COR-L47 (cell line): ENCODE results near the gene QRICH2.
"Not testable (repeated sequence)": the region's sequence is repeated elsewhere in the genome, so short reads cannot be mapped to it uniquely, and the experiment has no call there.

Experiments
- DNase-seq: peaks from one replicate; lab custom pipeline; 2025; lab: John Stamatoyannopoulos, UW

The QRICH2 gene, protein sequence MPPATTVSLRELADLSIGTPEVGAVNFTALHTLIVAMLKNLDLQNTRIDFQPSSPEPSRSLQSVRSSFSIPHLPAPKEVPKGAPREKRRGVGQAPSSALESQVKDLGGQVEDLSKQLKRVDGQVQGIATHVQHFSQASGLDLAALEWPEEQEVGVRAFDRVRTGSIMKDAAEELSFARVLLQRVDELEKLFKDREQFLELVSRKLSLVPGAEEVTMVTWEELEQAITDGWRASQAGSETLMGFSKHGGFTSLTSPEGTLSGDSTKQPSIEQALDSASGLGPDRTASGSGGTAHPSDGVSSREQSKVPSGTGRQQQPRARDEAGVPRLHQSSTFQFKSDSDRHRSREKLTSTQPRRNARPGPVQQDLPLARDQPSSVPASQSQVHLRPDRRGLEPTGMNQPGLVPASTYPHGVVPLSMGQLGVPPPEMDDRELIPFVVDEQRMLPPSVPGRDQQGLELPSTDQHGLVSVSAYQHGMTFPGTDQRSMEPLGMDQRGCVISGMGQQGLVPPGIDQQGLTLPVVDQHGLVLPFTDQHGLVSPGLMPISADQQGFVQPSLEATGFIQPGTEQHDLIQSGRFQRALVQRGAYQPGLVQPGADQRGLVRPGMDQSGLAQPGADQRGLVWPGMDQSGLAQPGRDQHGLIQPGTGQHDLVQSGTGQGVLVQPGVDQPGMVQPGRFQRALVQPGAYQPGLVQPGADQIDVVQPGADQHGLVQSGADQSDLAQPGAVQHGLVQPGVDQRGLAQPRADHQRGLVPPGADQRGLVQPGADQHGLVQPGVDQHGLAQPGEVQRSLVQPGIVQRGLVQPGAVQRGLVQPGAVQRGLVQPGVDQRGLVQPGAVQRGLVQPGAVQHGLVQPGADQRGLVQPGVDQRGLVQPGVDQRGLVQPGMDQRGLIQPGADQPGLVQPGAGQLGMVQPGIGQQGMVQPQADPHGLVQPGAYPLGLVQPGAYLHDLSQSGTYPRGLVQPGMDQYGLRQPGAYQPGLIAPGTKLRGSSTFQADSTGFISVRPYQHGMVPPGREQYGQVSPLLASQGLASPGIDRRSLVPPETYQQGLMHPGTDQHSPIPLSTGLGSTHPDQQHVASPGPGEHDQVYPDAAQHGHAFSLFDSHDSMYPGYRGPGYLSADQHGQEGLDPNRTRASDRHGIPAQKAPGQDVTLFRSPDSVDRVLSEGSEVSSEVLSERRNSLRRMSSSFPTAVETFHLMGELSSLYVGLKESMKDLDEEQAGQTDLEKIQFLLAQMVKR (N-terminal part only)

DNA sequence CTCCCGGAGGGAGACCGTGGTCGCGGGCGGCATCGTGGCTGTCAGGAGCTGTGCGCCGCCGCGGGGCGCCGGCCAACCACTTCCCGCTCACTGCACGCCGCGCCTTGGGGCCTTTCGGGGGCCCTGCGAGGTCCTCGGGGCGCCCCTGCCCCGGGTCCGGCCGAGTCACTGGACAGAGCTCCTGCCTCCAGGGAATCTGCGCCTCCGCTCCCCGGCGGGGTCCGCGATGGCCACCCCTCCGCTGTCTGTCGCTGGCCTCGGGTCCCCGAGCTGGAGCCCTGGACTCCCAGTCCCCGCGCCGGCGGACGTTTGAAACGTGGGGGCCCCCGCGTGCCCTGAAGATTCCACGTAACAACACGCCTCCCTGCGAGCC, at the start of gene QRICH2:
Gene QRICH2, minus strand, starts transcription at position 311 of the 373 bp plus-strand sequence. Its CDS starts 278 bp downstream, at position 33.
- DNase-seq, result no peak

DNA sequence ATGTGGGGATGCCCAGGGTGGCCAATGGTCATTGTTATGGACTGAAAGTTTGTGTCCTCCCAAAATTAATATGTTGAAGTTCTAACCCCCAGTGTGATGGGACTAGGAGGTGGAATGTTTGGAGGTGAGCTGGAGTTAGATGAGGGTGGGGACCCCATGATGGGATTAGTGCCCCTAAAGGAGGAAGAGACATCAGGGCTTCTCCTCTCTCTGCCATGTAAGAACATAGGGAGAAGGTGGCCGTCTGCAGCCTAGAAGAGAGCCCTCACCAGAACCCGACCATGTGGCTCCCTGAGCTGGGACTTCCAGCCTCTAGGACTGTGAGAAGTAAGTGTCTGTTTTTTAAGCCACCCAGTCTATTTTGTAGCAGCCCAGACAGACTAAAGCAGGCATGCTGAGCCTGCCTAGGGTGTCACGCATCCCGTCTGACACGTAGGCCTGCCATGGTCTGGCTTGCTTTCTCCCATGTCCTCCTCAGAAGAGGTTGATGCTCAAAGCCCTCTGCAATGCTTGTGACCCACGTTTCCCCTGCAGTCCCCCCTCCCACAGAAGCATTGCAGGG, 49.6 kb upstream of the QRICH2 start:
- DNase-seq, result no peak

DNA sequence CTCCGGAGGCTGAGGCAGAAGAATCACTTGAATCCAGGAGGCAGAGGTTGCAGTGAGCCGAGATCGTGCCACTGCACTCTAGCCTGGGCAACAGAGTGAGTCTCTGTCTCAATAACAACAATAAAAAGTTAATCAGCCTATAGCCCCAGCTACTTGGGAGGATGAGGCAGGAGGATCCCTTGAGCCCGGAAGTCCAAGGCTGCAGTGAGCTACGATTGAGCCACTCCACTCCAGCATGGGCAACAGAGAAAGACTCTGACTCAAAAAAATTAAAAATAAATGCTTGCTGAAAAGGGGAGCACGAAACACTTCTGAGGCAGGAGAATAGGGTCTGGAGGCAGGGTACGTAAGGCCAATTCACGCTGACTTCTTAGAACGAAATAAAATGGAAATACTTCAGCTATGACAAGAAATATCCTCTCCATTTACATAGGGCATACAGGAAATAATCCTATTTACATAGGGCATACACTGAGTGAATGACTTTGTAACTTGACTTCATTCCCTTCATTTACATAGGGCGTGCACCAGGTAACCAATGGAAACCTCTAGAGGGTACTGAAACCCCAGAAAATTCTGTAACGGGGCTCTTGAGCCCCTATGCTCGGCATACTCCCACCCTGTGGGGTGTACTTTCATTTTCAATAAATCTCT, 48.9 kb upstream of the QRICH2 start:
- no peak for DNase-seq

DNA sequence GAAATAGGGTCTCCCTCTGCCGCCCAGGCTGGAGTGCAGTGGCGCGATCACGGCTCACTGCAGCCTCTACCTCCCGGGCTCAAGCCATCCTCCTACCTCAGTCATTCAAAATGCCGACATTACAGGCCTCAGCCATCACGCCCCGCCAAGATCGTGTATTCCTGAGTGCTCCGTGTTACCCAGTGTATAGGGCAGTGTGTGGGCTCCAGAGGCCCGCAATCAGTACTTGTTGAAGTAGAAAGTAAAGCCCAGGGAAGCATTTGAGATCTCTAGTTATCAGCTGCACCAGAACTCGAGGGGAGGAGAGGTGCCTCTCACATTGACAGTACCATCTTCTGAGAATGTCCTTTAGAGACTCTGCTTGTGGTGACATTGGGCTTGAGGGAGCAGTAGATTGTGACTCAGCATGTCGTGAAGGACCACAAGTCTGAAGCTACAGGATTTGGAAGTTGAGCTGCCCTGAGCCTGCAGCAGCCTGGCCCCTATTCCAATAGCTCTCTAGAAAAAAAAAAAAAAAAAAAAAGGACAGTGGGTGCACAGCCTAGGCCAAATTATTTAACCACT, 46.8 kb upstream of the QRICH2 start:
- no peak for DNase-seq

DNA sequence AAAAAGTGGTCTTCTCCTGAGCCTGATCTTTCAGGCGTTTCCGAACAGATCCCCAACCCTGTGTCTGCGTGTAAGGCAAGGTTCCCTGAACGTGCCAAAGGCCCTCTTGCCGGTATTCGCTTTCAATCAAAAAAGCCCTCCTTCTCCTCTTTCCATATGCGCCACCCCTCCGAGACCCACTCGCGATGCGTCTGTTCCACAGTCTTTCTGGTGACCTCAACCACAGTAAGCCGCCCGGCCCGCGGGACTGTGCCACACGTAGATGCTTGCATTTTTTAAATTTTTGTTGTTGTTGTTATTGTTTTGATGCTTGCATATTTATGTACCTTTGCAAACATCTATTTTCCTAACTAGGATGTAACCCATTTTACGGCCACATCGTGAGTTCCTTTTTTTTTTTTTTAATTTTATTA, 46.2 kb upstream of the QRICH2 start:
- no peak for DNase-seq

DNA sequence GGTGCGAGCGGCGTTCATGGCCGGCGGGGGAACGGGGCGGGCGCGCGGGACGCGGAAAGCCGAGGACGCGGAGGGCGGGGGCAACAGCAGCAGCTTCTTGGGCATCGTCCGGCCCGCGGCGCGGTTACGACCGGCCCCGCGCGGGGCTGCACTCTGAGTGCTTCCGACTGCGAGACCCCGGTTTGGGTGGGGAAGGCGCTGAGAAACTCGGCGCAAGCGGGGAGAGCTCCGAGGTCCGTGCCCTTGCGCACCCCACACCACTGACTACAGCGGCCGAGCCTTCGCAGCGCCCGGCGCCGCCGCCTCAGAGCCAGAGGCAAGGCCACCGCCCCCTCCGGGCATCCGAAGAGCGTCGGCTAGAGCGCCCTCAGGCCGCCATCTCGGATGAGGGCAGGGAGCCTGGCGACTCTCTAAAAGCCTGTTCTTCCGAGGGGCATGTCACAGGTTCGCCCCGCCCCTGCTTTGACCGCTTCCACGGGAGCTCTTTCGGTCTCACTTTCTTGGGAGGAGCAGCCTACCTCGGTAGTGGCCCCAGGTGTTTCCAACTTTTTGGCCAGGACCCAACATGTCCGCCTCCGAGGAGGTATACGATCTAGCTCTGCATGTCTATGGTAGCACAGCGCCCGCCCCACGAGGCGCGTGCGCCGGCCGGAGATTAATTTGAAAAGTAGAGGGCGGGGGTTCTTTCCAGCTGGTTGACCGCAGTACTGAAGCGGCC, 45.7 kb upstream of the QRICH2 start, which contains the start of gene PRPSAP1:
Gene PRPSAP1, minus strand, starts transcription at position 318 of the 718 bp plus-strand sequence. Its CDS starts 213 bp downstream, at position 105.
- peak; percentile 89 for DNase-seq

- DNase-seq, result no peak
Observed at GRCh38 chr17:76353004-76353598, 45.0 kb upstream of the QRICH2 start.

GRCh38 chr17:76351526-76352071, 43.5 kb upstream of the QRICH2 start:
- no peak for DNase-seq

- DNase-seq, result no peak
Observed at GRCh38 chr17:76350463-76350862, 42.4 kb upstream of the QRICH2 start.

DNA sequence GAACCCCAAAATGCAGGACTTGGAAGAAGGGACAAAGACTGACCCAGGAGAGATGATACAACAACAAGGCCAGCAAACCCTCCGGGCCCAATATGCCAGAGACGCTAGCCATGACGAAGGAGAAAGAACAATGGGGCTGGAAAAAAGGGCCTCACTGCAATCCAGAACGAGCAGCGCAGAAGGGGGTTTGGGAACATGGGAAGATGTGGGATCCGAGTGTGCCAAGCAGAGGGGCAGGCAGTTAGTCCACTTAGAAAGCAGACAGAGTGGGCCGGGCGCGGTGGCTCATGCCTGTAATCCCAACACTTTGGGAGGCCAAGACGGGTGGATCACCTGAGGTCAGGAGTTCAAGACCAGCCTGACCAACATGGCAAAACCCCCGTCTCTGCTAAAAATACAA, 38.9 kb upstream of the QRICH2 start:
- not testable (repeated sequence) for DNase-seq

DNA sequence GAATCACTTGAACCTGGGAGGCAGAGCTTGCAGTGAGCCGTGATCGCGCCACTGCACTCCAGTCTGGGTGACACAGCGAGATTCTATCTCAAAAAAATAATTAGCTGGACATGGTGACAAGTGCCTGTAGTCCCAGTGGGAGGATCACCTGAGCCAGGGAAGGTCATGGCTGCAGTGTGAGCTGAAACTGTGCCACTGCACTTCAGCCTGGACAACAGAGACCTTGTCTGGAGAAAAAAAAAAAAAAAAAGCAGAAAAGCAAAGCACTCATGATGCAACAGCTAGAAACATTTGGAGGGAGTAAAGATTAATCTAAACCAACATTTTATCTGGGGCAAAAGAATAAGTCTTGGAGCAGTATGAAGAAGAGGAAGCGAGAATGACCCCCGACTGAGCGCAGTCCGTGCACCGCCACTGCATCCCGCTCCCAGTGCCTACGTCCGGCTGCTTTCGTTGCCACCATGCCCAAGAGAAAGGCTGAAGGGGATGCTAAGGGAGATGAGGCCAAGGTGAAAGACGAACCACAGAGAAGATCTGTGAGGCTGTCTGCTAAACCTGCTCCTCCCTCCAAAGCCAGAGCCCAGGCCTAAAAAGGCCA, 37.4 kb upstream of the QRICH2 start:
- DNase-seq, result no peak

GRCh38 chr17:76343106-76343505, 35.0 kb upstream of the QRICH2 start:
- no peak for DNase-seq

DNA sequence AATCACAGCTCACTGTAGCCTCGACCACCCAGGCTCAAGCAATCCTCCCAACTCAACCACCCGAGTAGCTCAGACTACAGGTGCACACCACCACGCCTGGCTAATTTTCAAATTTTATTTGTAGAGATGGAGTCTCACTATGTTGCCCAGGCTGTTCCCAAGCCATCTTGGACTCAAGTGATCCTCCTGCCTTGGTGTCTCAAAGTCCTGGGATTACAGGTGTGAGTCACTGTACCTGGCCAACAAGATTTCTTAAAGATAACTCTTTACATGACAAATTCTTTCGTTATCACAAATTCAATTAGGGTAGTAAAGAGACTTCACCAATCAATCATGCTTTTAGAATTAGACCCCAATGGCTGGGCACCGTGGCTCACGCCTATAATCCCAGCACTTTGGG, 33.2 kb upstream of the QRICH2 start:
- DNase-seq, result no peak

- no peak for DNase-seq
Observed at GRCh38 chr17:76337413-76337777, 29.3 kb upstream of the QRICH2 start.

DNA sequence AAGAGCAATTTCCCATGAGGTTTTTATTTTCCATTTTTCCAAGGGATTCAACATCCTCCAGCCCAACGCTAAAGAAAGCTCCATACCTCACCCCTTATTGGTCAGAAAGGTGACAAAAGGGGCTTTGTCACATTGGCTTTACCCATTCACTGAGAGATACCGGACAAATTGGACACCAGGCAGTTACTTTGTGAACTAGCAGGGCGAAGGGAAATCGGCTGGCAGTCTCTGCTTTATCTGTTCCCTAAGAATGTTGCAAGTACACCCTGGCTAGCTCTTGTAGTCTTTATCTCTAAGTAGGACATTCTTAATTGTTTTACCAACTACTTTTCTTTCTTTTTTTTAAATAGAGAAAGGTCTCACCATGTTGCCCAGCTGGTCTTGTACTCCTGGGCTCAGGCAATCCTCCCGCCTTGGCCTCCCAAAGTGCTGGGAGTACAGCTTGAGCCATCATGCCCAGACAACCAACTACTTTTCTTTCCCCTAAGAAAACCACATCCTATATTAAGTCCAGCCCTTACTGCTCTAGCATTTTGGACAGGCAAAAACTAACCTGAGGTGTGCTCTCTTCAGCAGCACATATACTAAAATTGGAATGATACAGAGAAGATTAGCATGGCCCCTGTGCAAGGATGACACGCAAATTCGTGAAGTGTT, 28.8 kb upstream of the QRICH2 start:
- no peak for DNase-seq

GRCh38 chr17:76335716-76336381, 27.8 kb upstream of the QRICH2 start:
- no peak for DNase-seq

DNA sequence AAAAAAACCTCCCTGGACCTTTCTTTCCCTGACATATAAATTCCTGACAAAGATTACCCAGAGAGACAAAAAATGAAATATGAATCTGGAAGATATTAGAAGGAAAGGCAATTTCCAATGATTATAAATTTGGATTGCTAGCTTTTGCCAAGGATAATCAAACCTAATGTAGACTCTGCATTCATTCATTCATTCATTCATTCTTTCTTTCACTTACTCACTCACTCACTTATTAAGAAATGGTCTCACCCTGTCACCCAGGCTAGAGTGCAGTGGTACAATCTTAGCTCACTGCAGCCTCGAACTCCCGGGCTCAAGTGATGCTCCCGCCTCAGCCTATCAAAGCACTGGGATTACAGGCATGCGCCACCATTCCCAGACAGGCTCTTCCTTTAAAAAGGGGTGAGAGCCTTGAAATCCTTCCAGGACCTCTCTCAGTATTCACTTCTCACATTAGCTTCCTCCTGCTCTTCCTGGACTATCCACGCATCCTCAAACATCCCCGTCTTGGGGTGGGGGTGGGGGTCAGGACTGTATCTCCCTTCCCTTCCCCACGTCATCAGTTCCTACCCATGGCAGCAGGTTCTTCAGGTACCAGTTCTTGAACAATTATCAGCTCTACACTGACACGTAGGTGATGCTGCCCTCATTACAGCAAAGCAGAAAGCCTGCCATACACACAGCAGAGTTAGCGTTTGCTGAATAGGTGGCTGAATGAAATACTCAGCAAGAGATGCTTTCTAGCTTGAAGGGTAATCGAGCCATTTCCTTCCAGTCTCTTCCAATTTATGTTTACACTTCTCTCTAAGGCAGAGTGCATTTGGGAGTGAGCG, 25.8 kb upstream of the QRICH2 start:
- DNase-seq, result no peak
